Tibial nerve (tissue), 4 donors: ENCODE data around the gene ZNF213. TPM values are rescaled to one million over a fixed set of nuclear protein-coding genes. Genes with fewer than 3 reads are reported as not detected.
A peak's percentile ranks its signal among the peaks of the same experiment; 100 is the strongest.

Source experiments
- DNase-seq, 2 donors: peaks; one replicate each; pipeline ENCODE4 v3.0.0-alpha.2; 2019; ENCODE audit warnings: low spot score in 2 of 2
- H3K27ac ChIP-seq, 4 donors: fragments of 200-600 bp; sonication (generic) in 3 of 4; one replicate each; pipeline ENCODE4 v1.5.1; 2017 to 2019; ENCODE audit warnings: mild to moderate bottlenecking in 1 of 4
- H3K27me3 ChIP-seq, 2 donors: fragments of 200-600 bp; sonication (generic) in 1 of 2; one replicate each; pipeline versions ENCODE4 v1.5.1 to v1.6.0; 2017 to 2019
- H3K36me3 ChIP-seq, 3 donors: fragments of 200-600 bp; sonication (generic); one replicate each; pipeline ENCODE4 v1.5.1; 2018 to 2019
- H3K4me1 ChIP-seq, 4 donors: fragments of 200-600 bp; sonication (generic) in 3 of 4; one replicate each; pipeline ENCODE4 v1.5.1; 2017 to 2019
- H3K4me3 ChIP-seq, 4 donors: fragments of 200-600 bp; sonication (generic) in 3 of 4; one replicate each; pipeline ENCODE4 v1.5.1; 2017 to 2019; ENCODE audit warnings: mild to moderate bottlenecking in 1 of 4, moderate library complexity in 1 of 4
- H3K9me3 ChIP-seq, 4 donors: fragments of 200-600 bp; sonication (generic) in 3 of 4; one replicate each; pipeline ENCODE4 v1.5.1; 2017 to 2019
- EP300 ChIP-seq, 2 donors: sonication (generic); formaldehyde crosslinking; IDR thresholded peaks; one replicate each; pipeline ENCODE4 v1.6.1; 2017; ENCODE audit warnings: antibody characterized with exemption in 2 of 2, mild to moderate bottlenecking in 1 of 2
- POLR2A ChIP-seq, 2 donors: fragments of 450-650 bp; IDR thresholded peaks; one replicate each; pipeline ENCODE4 v1.6.1; 2017; ENCODE audit warnings: antibody characterized with exemption in 2 of 2, mild to moderate bottlenecking in 2 of 2, moderate library complexity in 2 of 2
- WGBS, 2 donors: methylation state at CpG; one replicate each; pipeline ENCODE4 v1.1.5; 2018; 5-methylcytosine and 5-hydroxymethylcytosine counted together
- total RNA-seq, 4 donors: library from RNA; depleted of rRNA; stranded (reverse); fragments of >200 nt; gene quantifications; one replicate each; pipeline ENCODE4 v1.1.0, GENCODE V29; 2016
- TF ChIP-seq, protein P1 (sequence below), 5 experiments: fragments of 200-600 bp in 3 of 5; fragments of 450-650 bp in 2 of 5; sonication (generic) in 3 of 5; IDR thresholded peaks; one replicate each; pipeline ENCODE4 v1.5.1; 2016 to 2019; ENCODE audit warnings: antibody characterized with exemption in 5 of 5, mild to moderate bottlenecking in 3 of 5, moderate library complexity in 2 of 5

The ZNF213 gene
- total RNA-seq, 4 donors from 2014 or later = 7.7 to 17.1 (median 8.9) TPM

DNA sequence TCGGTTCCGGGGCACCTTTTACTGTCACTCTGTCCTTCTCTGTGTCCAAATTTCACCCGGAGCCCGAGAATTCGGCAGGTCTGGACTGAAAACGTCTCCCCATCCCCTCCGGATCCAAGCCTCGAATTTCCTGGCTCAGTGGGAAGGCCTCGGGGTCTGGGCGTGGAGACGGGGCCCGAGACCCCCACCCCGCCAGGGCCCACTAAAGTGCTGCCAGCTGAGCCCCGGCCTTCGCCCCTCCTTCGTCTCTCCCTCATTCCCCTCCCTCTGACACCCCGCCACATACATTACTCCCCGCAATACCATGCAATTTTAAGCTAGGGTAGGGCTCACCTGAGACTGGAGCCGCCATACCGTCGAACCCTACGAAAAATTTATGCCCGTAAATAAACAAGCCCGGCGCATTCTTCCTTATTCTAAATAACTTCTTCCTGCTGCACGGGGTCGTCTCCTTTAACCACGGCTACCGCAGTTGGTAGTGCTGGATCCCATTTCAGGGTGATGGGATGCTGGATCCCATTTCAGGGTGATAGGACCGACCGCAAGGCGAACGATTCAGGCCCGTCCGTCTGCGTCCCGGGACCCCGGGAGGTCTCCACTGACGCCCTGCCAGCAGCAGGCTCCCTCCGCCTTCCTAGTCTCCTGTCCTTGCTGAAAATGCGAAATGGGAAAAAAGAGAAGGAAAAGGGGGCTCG, 48.8 kb downstream of the ZNF213 start:
- Histone ChIP-seq H3K27ac (no peak overlapping the region), H3K36me3 (no peaks in the 10 kb centered on the region), H3K27me3 (peaks cover 0 to 100% of the 10 kb centered on the region in 2 donors), H3K4me3 (peak overlapping the region in 2 of 4 donors; percentile 15 to 32), H3K4me1 (peaks cover 0 to 27% (median 8%) of the 10 kb centered on the region in 4 donors), H3K9me3 (no peaks in the 10 kb centered on the region)
- no peak for TF ChIP-seq POLR2A (IDR thresholded peaks at IDR 0.05)
- TF ChIP-seq, protein P1, sequence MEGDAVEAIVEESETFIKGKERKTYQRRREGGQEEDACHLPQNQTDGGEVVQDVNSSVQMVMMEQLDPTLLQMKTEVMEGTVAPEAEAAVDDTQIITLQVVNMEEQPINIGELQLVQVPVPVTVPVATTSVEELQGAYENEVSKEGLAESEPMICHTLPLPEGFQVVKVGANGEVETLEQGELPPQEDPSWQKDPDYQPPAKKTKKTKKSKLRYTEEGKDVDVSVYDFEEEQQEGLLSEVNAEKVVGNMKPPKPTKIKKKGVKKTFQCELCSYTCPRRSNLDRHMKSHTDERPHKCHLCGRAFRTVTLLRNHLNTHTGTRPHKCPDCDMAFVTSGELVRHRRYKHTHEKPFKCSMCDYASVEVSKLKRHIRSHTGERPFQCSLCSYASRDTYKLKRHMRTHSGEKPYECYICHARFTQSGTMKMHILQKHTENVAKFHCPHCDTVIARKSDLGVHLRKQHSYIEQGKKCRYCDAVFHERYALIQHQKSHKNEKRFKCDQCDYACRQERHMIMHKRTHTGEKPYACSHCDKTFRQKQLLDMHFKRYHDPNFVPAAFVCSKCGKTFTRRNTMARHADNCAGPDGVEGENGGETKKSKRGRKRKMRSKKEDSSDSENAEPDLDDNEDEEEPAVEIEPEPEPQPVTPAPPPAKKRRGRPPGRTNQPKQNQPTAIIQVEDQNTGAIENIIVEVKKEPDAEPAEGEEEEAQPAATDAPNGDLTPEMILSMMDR (IDR thresholded peaks at IDR 0.05) = no peak
- TF ChIP-seq EP300 (IDR thresholded peaks at IDR 0.05) = no peak
- DNase-seq = no peak
- WGBS, 2 donors = 3 to 6% methylated on average over 39 to 41 of the region's 42 CpGs

DNA sequence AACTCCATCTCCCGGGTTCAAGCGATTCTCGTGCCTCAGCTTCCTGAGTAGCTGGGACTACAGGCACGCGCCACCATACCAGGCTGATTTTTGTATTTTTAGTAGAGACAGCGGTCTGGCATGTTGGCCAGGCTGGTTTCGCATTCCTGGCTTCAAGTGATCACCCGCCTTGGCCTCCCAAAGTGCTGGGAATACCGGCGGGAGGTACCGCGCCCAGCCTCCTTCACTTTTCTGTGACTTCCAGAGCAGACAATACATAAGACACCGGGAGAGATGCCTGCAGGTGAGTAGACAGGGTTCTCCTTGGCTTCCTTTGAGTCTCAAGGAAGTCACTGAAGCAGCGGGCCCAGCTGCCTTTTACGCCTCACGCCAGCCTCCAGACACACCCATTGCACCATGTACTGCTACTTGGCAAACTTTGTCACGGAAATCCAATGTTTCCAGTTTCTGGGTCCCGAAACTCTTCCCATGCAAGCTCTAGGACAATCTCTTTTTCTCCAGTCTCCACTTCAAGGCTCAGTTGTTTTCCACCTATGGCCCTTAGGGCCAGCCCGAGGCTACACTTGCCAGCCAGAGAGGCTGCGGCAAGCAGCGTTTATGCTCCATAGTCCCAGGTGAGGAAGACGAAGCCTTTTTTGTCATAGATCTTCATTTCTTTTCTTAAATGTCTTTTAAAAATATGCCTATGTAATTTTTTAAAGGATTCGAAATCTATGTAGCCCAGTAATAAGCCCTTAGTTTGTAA, 52.3 kb downstream of the ZNF213 start:
- no peak overlapping the region for H3K27ac ChIP-seq
- TF ChIP-seq POLR2A (IDR thresholded peaks at IDR 0.05) (no peak), EP300 (IDR thresholded peaks at IDR 0.05) (no peak)
- TF ChIP-seq, protein P1 (IDR thresholded peaks at IDR 0.05) = no peak
- no peak overlapping the region for H3K4me3 ChIP-seq
- WGBS, 2 donors = 74 to 76% methylated on average over 23 of the region's 23 CpGs
- H3K36me3 ChIP-seq = no peaks in the 10 kb centered on the region
- peaks cover 0 to 45% (median 14%) of the 10 kb centered on the region in 4 donors for H3K4me1 ChIP-seq
- no peak for DNase-seq
- peaks cover 0 to 100% of the 10 kb centered on the region in 2 donors for H3K27me3 ChIP-seq
- H3K9me3 ChIP-seq = no peaks in the 10 kb centered on the region

DNA sequence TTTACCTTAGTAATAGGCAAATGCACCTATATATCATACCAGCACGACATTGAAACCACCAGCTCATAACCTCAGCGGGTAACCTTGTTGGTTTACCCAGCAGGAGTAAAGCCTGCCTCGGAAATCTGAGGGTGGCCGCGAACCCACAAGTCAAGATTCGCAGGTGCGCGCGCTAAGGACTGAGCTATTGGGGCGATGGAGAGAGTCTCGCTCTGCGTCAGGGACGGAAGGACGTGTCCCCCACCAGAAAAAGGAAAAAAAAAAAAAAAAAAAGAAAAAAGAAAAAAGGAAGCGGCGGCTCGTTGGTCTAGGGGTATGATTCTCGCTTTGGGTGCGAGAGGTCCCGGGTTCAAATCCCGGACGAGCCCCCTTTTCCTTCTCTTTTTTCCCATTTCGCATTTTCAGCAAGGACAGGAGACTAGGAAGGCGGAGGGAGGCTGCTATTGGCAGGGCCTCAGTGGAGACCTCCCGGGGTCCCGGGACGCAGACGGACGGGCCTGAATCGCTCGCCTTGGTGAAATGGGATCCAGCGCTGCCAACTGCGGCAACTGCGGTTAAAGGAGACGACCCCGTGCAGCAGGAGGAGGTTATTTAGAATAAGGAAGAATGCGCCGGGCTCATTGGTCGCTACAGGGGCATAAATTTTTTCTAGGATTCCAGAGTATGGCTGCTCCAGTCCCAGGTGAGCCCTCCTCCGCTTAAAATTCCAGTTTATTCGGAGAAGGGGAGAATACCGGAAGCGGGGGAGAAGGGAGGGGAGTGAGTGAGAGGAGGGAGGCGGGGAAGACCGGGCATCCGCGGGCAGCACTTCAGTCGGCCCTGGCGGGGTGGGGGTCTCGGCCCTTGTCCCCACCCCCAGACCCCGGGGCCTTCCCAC, 53.2 kb downstream of the ZNF213 start, which contains the start of gene OR1F1:
Gene OR1F1, plus strand, starts transcription at position 407 of the 877 bp plus-strand sequence.
- Histone ChIP-seq H3K27me3 (peaks cover 0 to 100% of the 10 kb centered on the region in 2 donors), H3K27ac (no peak within 1 kb of the TSS), H3K4me3 (peak within 1 kb of the TSS in 1 of 4 donors; percentile 20), H3K36me3 (no peaks in the 10 kb centered on the region), H3K9me3 (peaks cover 0 to 7% (median 0%) of the 10 kb centered on the region in 4 donors), H3K4me1 (peaks cover 0 to 37% (median 12%) of the 10 kb centered on the region in 4 donors)
- TF ChIP-seq, protein P1 (IDR thresholded peaks at IDR 0.05) = no peak
- TF ChIP-seq EP300 (IDR thresholded peaks at IDR 0.05) (no peak), POLR2A (IDR thresholded peaks at IDR 0.05) (no peak)
- no peak for DNase-seq
- whole genome bisulfite sequencing, 2 donors = 2% methylated on average over 47 to 50 of the region's 51 CpGs

DNA sequence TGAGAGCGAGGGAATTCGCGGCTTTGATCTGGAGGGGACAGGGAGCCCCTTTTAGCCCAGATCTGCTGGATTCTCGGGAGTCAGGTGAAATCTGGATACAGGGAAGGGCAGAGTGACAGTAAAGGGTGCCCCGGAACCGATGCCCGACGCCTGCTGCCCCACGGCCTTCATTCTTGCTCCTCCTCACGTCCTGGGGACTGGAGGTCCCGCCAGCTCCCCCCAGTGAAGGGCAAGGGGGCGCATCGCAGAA, 53.8 kb downstream of the ZNF213 start:
- DNase-seq = no peak
- Histone ChIP-seq H3K27ac (no peak overlapping the region), H3K4me3 (peak overlapping the region in 1 of 4 donors; percentile 20), H3K4me1 (peaks cover 0 to 31% (median 9%) of the 10 kb centered on the region in 4 donors), H3K36me3 (no peaks in the 10 kb centered on the region), H3K27me3 (peaks cover 0 to 100% of the 10 kb centered on the region in 2 donors), H3K9me3 (peaks cover 0 to 12% (median 0%) of the 10 kb centered on the region in 4 donors)
- no peak for TF ChIP-seq EP300 (IDR thresholded peaks at IDR 0.05)
- no peak for TF ChIP-seq POLR2A (IDR thresholded peaks at IDR 0.05)
- TF ChIP-seq, protein P1 (IDR thresholded peaks at IDR 0.05) = no peak
- WGBS, 2 donors = 1% methylated on average over 9 to 12 of the region's 13 CpGs
